ENCODE measurements around the gene TENM3. TPM values are rescaled to one million over a fixed set of nuclear protein-coding genes. Genes with fewer than 3 reads are reported as not detected.

The TENM3 gene
- polyA plus RNA-seq, 1 of the 3 experiments (the other 2 are of a cell fraction): 10.4 TPM

DNA sequence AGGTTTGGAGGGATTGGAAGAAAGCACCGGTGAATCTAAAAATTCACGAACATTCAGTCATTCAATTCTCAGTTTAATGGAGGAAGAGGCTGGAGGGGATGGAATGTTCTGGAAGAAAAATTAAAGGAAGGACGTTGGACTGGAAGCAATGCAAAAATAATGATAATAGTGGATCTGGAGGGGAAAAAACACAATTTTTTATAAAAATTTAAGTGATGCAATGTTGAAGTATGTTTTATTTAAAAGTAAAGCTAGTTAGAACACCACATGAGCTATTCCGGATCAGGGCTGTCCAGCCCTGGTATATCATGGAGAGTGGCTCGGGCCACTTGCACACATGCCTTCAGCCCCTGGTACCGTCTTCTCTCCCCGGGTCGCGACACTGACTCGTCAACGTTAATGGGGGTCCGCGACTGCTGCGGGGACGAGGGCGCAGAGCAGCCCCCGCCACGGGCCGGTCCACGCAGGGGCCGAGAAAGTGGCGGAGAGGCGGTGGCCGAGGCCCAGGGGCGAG is 204.6 kb downstream of the TENM3 start:
- POLR2A ChIA-PET: interaction anchor here (0.7 kb wide), 2 partner anchors 186 to 357 kb away, joined by 3 to 4 read pairs; no protein-coding TSS in a partner anchor
- WGBS (ENCODE audit: low lambda C conversion rate): 82% methylated on average over 4 of the region's 25 CpGs

DNA sequence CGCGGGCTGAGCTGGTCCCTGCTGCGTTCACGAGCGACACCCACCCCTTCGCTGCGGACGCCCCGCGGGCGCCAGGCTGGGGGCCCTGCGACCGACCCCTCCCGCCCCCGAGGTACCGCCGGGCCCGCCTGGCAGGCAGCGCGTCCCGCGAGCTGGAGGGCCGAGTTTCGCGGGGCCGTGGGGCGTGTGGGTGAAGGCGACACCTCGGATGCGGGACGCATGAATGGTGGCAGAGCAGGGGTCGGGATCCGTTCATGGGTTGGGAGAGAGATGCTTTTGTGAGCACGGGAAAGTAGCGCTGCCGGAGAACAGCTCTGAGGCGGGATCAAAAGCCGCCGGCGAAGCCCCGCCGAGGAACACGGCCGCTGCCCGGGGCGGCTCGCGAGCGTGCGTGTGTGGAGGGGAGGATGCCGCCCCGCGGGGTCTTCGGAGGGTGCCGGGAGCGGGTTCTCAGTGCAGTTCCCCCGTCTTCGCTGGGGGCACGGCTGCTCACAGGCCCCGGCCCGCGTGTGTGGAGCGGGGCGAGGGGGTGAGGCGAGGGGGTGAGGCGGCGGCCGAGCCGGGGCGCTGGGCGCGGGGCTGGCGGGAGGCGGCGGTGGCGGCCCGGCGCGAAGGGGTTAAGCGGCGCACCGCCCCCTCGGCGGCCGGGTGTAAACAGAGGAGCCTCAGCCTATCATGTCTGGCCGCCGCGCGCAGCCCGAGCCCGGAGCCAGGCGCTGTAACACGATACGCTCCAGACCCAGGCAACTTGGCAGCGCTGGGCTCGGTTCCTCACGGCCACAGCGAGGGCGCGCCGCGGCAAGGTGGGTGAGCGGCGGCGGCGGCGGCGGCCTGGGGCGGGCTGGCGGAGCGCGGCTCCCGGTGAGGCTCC is 205.3 kb downstream of the TENM3 start:
- POLR2A ChIA-PET: interaction anchor here (0.7 kb wide), 2 partner anchors 185 to 357 kb away, joined by 3 to 4 read pairs; no protein-coding TSS in a partner anchor
- Histone ChIP-seq H3K4me1 (ENCODE audit: control insufficient read depth in 1 of 2, insufficient read depth in 2 of 2, low read depth in 1 of 2, low read length in 1 of 2) (peaks cover 0 to 3% of the 10 kb centered on the region in 2 experiments; a peak in 3 of 4 replicates), H3K9ac (peak overlapping the region; percentile 75), H3K9me2 (no peaks in the 10 kb centered on the region), H3K27ac (ENCODE audit: low read depth in 2 of 2, low read length in 1 of 2) (peak overlapping the region; percentile 40 to 87; a peak in 3 of 4 replicates), H3K4me2 (peak overlapping the region; percentile 95), H3K4me3 (ENCODE audit: low read depth in 2 of 2, low read length in 1 of 2) (peak overlapping the region; percentile 80 to 82), H3F3A (replicated peaks; ENCODE audit: insufficient read depth) (peaks cover 4% of the 10 kb centered on the region), H3K27me3 (ENCODE audit: insufficient read depth) (no peaks in the 10 kb centered on the region), H3K9me3 (no peaks in the 10 kb centered on the region), H3K79me2 (ENCODE audit: insufficient read depth) (peaks cover 10% of the 10 kb centered on the region; the same call in 1 of the 2 replicates), H4K20me1 (ENCODE audit: insufficient read depth) (no peaks in the 10 kb centered on the region), H2AFZ (ENCODE audit: low read depth) (peak overlapping the region; percentile 83; the same call in 1 of the 2 replicates), H3K36me3 (replicated peaks in 1 of 2; ENCODE audit: control insufficient read depth in 1 of 2, insufficient read depth in 2 of 2, low read length in 1 of 2) (no peaks in the 10 kb centered on the region)
- CTCF ChIA-PET: interaction anchor here (0.5 to 1.9 kb wide), 3 partner anchors 294 to 490 kb away, joined by 3 to 5 read pairs (median 3); no protein-coding TSS in a partner anchor
- peak; percentile 97 for DNase-seq
- WGBS (ENCODE audit: low lambda C conversion rate): 1% methylated on average over 34 of the region's 113 CpGs
- no peak; the same call in 1 of the 2 replicates for TF ChIP-seq SMC3 (IDR thresholded peaks at IDR 0.05; ENCODE audit: low read depth, low read length)
- TF ChIP-seq RCOR1 (IDR thresholded peaks at IDR 0.05; ENCODE audit: low read length): no peak
- peak; percentile 86 for TF ChIP-seq FOXJ3 (CRISPR knock-in tag; IDR thresholded peaks at IDR 0.05)
- TF ChIP-seq RXRA (IDR thresholded peaks at IDR 0.05; ENCODE audit: borderline replicate concordance, low read depth): no peak
- no peak for TF ChIP-seq YY1 (IDR thresholded peaks at IDR 0.05; ENCODE audit: low read depth)
- TF ChIP-seq, protein P1, sequence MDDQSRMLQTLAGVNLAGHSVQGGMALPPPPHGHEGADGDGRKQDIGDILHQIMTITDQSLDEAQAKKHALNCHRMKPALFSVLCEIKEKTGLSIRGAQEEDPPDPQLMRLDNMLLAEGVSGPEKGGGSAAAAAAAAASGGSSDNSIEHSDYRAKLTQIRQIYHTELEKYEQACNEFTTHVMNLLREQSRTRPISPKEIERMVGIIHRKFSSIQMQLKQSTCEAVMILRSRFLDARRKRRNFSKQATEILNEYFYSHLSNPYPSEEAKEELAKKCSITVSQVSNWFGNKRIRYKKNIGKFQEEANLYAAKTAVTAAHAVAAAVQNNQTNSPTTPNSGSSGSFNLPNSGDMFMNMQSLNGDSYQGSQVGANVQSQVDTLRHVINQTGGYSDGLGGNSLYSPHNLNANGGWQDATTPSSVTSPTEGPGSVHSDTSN (IDR thresholded peaks at IDR 0.05): no peak; the same call in 1 of the 2 replicates
- peak; percentile 47; the same call in 1 of the 2 replicates for TF ChIP-seq NRF1 (IDR thresholded peaks at IDR 0.05; ENCODE audit: low read depth, low read length)
- TF ChIP-seq MXI1 (IDR thresholded peaks at IDR 0.05; ENCODE audit: low read depth, low read length): peak; percentile 39
- peak; percentile 77; the same call in 1 of the 2 replicates for TF ChIP-seq SIN3A (IDR thresholded peaks at IDR 0.05; ENCODE audit: borderline replicate concordance, low read depth, low read length)
- TF ChIP-seq, protein P2, sequence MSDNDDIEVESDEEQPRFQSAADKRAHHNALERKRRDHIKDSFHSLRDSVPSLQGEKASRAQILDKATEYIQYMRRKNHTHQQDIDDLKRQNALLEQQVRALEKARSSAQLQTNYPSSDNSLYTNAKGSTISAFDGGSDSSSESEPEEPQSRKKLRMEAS (IDR thresholded peaks at IDR 0.05; ENCODE audit: low read depth): no peak
- TF ChIP-seq, protein P3, sequence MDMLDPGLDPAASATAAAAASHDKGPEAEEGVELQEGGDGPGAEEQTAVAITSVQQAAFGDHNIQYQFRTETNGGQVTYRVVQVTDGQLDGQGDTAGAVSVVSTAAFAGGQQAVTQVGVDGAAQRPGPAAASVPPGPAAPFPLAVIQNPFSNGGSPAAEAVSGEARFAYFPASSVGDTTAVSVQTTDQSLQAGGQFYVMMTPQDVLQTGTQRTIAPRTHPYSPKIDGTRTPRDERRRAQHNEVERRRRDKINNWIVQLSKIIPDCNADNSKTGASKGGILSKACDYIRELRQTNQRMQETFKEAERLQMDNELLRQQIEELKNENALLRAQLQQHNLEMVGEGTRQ (IDR thresholded peaks at IDR 0.05; ENCODE audit: borderline replicate concordance, low read depth, low read length): no peak
- TF ChIP-seq ELF1 (IDR thresholded peaks at IDR 0.05): no peak
- TF ChIP-seq FOXM1 (IDR thresholded peaks at IDR 0.05; ENCODE audit: low read depth): no peak
- TF ChIP-seq GABPA (IDR thresholded peaks at IDR 0.05; ENCODE audit: low read depth): no peak
- no peak for TF ChIP-seq TEAD4 (IDR thresholded peaks at IDR 0.05; ENCODE audit: borderline replicate concordance, insufficient read depth)

More for the DNA sequence above, 204.6 kb downstream of the TENM3 start:
- no peaks in the 10 kb centered on the region for H3K9me2 ChIP-seq
- TF ChIP-seq RAD21 (IDR thresholded peaks at IDR 0.05; ENCODE audit: low read length) (no peak), EZH2phosphoT487 (IDR thresholded peaks at IDR 0.05; ENCODE audit: borderline replicate concordance, low read depth) (no peak), MXI1 (IDR thresholded peaks at IDR 0.05; ENCODE audit: low read depth, low read length) (peak; percentile 6; the same call in 1 of the 2 replicates)
- TF ChIP-seq, protein P1 (IDR thresholded peaks at IDR 0.05): no peak
- TF ChIP-seq, protein P4, sequence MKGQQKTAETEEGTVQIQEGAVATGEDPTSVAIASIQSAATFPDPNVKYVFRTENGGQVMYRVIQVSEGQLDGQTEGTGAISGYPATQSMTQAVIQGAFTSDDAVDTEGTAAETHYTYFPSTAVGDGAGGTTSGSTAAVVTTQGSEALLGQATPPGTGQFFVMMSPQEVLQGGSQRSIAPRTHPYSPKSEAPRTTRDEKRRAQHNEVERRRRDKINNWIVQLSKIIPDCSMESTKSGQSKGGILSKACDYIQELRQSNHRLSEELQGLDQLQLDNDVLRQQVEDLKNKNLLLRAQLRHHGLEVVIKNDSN (IDR thresholded peaks at IDR 0.05; ENCODE audit: borderline replicate concordance, low read depth): no peak
- no peak for DNase-seq
- H3K79me2 ChIP-seq (ENCODE audit: insufficient read depth): peaks cover 10% of the 10 kb centered on the region; the same call in 1 of the 2 replicates
- peak overlapping the region; percentile 75 for H3K9ac ChIP-seq
- H4K20me1 ChIP-seq (ENCODE audit: insufficient read depth): no peaks in the 10 kb centered on the region
- H3K36me3 ChIP-seq (replicated peaks in 1 of 2; ENCODE audit: control insufficient read depth in 1 of 2, insufficient read depth in 2 of 2, low read length in 1 of 2): no peaks in the 10 kb centered on the region
- H3K4me1 ChIP-seq (ENCODE audit: control insufficient read depth in 1 of 2, insufficient read depth in 2 of 2, low read depth in 1 of 2, low read length in 1 of 2): peaks cover 0 to 3% of the 10 kb centered on the region in 2 experiments; a peak in 3 of 4 replicates
- H3F3A ChIP-seq (replicated peaks; ENCODE audit: insufficient read depth): peaks cover 4% of the 10 kb centered on the region
- peak overlapping the region in 1 of 2 experiments; percentile 16; a peak in 1 of 4 replicates for H3K27ac ChIP-seq (ENCODE audit: low read depth in 2 of 2, low read length in 1 of 2)
- peak overlapping the region; percentile 83 for H2AFZ ChIP-seq (ENCODE audit: low read depth)
- H3K4me2 ChIP-seq: peak overlapping the region; percentile 95
- CTCF ChIA-PET: interaction anchor here (0.5 to 1.1 kb wide), 2 partner anchors 294 to 477 kb away, joined by 3 read pairs; no protein-coding TSS in a partner anchor
- H3K27me3 ChIP-seq (ENCODE audit: insufficient read depth): no peaks in the 10 kb centered on the region
- H3K9me3 ChIP-seq: no peaks in the 10 kb centered on the region
- H3K4me3 ChIP-seq (ENCODE audit: low read depth in 2 of 2, low read length in 1 of 2): peak overlapping the region; percentile 80 to 82
